ENCODE results near the gene PRAC2.

DNA sequence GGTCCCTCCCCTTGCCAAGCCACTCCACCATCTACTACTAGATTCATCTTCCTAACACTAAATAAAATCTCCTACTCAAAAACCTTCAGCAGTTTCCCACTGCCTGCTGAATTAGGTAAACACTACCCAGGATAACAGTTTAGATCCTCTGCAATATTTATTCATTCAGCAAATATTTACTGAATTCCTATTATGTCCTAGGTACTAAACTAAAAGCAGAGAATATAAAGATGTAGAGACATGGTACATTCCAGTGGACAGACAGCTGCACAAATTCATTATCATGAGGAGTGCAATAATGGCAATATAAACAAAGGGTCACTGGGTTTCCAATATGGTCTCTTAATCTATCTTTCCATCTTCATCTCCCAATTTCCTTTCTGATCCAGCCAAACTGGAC, 36.3 kb downstream of the PRAC2 start:
- TF ChIP-seq CTCF (conservative IDR thresholded peaks at IDR 0.05; ENCODE audit: low read depth, low read length) (no peak), EZH2phosphoT487 (IDR thresholded peaks at IDR 0.05; ENCODE audit: borderline replicate concordance, low read length) (no peak)
